Esophagus muscularis mucosa (tissue), 4 donors: Measurements from ENCODE around the gene SSBP2. TPM values are rescaled to one million over a fixed set of nuclear protein-coding genes. Genes with fewer than 3 reads are reported as not detected.

Experiments
- DNase-seq: peaks from one replicate; pipeline ENCODE4 v3.0.0-alpha.2; 2017; ENCODE audit errors: extremely low spot score
- H3K27ac ChIP-seq, 4 donors: fragments of 200-600 bp; sonication (generic); replicated peaks in 1 of 4; 1 replicate in 3 of 4; 2 replicates in 1 of 4; pipeline ENCODE4 v1.5.1; 2016 to 2019; ENCODE audit warnings: mild to moderate bottlenecking in 1 of 4
- H3K27me3 ChIP-seq, 4 donors: fragments of 200-600 bp; sonication (generic); one replicate each; pipeline versions ENCODE4 v1.5.1 to v1.6.0; 2016 to 2019
- H3K36me3 ChIP-seq, 4 donors: fragments of 200-600 bp; sonication (generic); one replicate each; pipeline ENCODE4 v1.5.1; 2016 to 2019
- H3K4me1 ChIP-seq, 4 donors: fragments of 200-600 bp; sonication (generic); one replicate each; pipeline ENCODE4 v1.5.1; 2016 to 2019
- H3K4me3 ChIP-seq, 4 donors: fragments of 200-600 bp; sonication (generic); 1 replicate in 2 of 4; 2 replicates in 2 of 4; pipeline ENCODE4 v1.5.1; 2016 to 2019; ENCODE audit warnings: mild to moderate bottlenecking in 4 of 4, moderate library complexity in 1 of 4
- H3K9me3 ChIP-seq, 4 donors: fragments of 200-600 bp; sonication (generic); 1 replicate in 3 of 4; 2 replicates in 1 of 4; pipeline ENCODE4 v1.5.1; 2016 to 2019
- EP300 ChIP-seq: sonication (generic); formaldehyde crosslinking; IDR thresholded peaks from one replicate; pipeline ENCODE4 v1.6.1; 2017; ENCODE audit warnings: antibody characterized with exemption
- POLR2A ChIP-seq: fragments of 450-650 bp; IDR thresholded peaks from one replicate; pipeline ENCODE4 v1.6.1; 2017; ENCODE audit warnings: antibody characterized with exemption, moderate library complexity, mild to moderate bottlenecking, low read depth
- POLR2AphosphoS5 ChIP-seq, 2 donors: sonication (generic); formaldehyde crosslinking; IDR thresholded peaks; one replicate each; pipeline ENCODE4 v1.6.1; 2017; ENCODE audit warnings: antibody characterized with exemption in 2 of 2
- WGBS: methylation state at CpG from one replicate; pipeline ENCODE4 v1.1.5; 2018; 5-methylcytosine and 5-hydroxymethylcytosine counted together
- intact Hi-C: fragments of 100-400 bp; cut with DNase I; formaldehyde crosslinking; loops from one replicate; pipeline ENCODE4 v1.15.1; 2023
- total RNA-seq, 4 donors: library from RNA; depleted of rRNA; stranded (reverse); fragments of >200 nt; gene quantifications; one replicate each; pipeline versions ENCODE4 v1.1.0 to v1.2.1, GENCODE V29; 2016
- TF ChIP-seq, protein P1 (sequence below), 3 experiments: fragments of 200-600 bp in 2 of 3; fragments of 450-650 bp in 1 of 3; sonication (generic) in 2 of 3; IDR thresholded peaks; one replicate each; pipeline ENCODE4 v1.5.1; 2017 to 2019; ENCODE audit warnings: antibody characterized with exemption in 3 of 3, mild to moderate bottlenecking in 2 of 3, moderate library complexity in 1 of 3

The SSBP2 gene
- total RNA-seq, result 10 to 100 TPM; 62.9 to 97.2 (median 74.2) TPM

DNA sequence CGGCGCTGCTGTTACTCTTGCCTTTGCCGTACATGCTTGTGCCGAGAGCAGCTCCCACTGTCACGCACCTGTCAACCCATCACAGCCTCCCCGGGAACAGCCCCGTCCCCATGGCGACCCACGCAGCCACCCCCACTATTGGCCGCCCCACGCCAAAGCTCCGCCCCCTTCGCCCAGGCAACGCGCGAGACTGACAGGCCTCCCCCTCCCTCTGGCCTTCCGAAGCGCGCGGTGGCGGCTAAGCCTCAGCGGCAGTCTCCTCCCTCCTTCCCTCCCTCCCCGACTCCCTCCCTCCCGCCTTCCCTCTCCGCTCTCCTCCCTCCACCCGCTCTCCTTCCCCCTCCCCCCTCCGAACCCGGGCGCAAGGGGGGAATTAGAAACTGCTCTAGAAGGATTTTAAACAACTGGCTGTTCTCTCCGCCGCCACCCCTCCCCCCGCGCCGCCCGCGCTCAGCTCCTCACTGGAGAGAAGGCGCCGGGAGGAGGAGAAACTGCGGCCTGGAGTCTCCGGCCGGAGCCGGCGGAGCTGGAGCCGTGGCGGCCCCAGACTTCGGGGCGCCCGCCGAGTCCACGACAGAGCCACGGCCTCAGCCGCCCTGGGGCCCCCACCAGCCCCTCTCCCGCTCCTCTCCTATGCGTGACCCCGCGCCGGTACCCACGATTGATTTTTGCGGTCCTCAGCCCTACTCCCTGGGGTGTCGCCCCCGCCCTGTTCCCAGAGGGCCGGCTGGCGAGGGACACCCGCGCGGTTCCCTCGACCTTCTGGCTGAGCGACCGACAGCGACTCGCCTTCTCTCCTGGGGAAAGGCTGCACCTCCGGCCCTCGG lies at the start of gene SSBP2:
Gene SSBP2, minus strand, starts transcription at position 89 of the 827 bp plus-strand sequence. Its CDS starts 55 bp downstream, at position 34.
- no peaks in the 10 kb centered on the region for H3K9me3 ChIP-seq
- H3K27ac ChIP-seq, result peak within 1 kb of the TSS; percentile 96 to 100 (median 98)
- H3K36me3 ChIP-seq, result no peaks in the 10 kb centered on the region
- H3K4me1 ChIP-seq, result peaks cover 35 to 81% (median 76%) of the 10 kb centered on the region in 4 donors
- no peaks in the 10 kb centered on the region for H3K27me3 ChIP-seq
- intact Hi-C loops, result loop anchor here (1.0 to 5.0 kb wide), 3 partner anchors 100 to 324 kb away; partner anchors contain the start of gene ATG10
- 0% methylated on average over 32 of the region's 73 CpGs for WGBS
- peak; percentile 100 for DNase-seq
- peak; percentile 87 to 88 for TF ChIP-seq POLR2AphosphoS5 (IDR thresholded peaks at IDR 0.05)
- TF ChIP-seq POLR2A, result peak; percentile 77
- TF ChIP-seq, protein P1, sequence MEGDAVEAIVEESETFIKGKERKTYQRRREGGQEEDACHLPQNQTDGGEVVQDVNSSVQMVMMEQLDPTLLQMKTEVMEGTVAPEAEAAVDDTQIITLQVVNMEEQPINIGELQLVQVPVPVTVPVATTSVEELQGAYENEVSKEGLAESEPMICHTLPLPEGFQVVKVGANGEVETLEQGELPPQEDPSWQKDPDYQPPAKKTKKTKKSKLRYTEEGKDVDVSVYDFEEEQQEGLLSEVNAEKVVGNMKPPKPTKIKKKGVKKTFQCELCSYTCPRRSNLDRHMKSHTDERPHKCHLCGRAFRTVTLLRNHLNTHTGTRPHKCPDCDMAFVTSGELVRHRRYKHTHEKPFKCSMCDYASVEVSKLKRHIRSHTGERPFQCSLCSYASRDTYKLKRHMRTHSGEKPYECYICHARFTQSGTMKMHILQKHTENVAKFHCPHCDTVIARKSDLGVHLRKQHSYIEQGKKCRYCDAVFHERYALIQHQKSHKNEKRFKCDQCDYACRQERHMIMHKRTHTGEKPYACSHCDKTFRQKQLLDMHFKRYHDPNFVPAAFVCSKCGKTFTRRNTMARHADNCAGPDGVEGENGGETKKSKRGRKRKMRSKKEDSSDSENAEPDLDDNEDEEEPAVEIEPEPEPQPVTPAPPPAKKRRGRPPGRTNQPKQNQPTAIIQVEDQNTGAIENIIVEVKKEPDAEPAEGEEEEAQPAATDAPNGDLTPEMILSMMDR (IDR thresholded peaks at IDR 0.05), result no peak
- TF ChIP-seq EP300, result peak; percentile 22
- peak within 1 kb of the TSS; percentile 87 to 93 (median 93) for H3K4me3 ChIP-seq

DNA sequence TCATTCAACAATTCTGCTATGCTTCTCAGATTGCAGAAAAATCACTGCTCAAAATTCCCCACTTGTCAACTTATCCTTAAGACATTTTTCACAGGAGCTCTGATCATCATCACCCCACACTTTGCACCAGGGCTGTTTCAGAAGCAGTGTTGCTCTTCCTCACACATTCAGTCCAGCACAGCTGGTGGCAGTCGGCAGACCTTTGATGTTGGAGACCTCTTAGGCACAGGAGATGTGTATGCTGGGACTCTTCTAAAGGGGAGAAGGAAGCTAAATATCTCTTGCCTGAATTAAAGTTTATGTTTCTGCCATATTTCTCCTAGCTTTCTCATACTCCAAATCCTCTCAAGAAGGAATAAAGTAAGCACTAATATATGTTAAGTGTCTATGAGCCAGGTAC lies 44.8 kb upstream of the SSBP2 start:
- Histone ChIP-seq H3K9me3 (no peaks in the 10 kb centered on the region), H3K27ac (no peak overlapping the region), H3K27me3 (no peaks in the 10 kb centered on the region), H3K4me3 (no peak overlapping the region), H3K36me3 (no peaks in the 10 kb centered on the region), H3K4me1 (peaks cover 0 to 2% (median under 1%) of the 10 kb centered on the region in 4 donors)
- no peak for DNase-seq
- 80% methylated on average over 1 of the region's 1 CpG for WGBS
- intact Hi-C loops, result no loop called here
- no peak for TF ChIP-seq POLR2AphosphoS5 (IDR thresholded peaks at IDR 0.05)
- TF ChIP-seq POLR2A, result no peak
- no peak for TF ChIP-seq EP300
- TF ChIP-seq, protein P1 (IDR thresholded peaks at IDR 0.05), result no peak

DNA sequence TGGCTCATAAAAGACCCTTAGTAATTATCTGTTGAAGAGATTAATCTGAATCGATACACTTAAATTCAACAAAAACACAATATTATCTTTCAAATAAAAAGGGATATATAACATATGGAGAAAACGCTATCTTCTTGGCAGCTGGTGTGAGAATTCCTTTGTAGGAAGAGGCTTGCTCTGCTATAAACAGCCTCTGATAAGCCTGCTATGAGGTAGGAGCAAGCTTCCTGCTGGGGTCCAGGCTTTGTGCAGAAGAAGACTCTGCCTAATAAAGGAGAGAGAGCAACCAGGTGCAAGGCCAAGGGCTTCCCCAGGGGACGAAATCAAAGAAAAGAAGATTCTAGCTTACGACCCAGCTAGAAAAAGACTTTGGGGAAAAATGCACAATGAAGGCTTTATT lies 43.3 kb upstream of the SSBP2 start:
- TF ChIP-seq, protein P1 (IDR thresholded peaks at IDR 0.05), result no peak
- TF ChIP-seq POLR2AphosphoS5 (IDR thresholded peaks at IDR 0.05) (no peak), POLR2A (no peak), EP300 (no peak)

DNA sequence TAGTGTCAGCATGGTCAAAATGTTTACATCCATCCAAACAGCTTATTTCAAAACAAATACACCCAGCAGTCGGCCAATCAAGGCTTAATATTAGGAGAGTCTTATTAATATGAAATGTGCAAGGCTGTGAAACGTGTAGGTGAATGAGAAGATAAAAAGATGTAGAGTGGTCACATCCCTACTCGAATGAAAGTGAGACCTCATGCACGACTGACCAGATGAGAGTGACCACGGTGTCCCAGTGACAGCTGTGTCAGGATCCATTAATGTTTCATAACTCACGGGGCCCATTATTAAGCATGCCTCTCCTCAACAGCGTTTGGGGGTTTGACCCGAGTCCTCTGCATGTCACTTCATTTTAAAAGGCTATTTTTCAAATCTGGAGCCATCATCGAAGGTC lies 39.4 kb upstream of the SSBP2 start:
- Histone ChIP-seq H3K9me3 (no peaks in the 10 kb centered on the region), H3K27me3 (no peaks in the 10 kb centered on the region), H3K27ac (no peak overlapping the region), H3K36me3 (no peaks in the 10 kb centered on the region), H3K4me3 (no peak overlapping the region), H3K4me1 (peaks cover 20 to 33% (median 32%) of the 10 kb centered on the region in 4 donors)
- intact Hi-C loops, result no loop called here
- DNase-seq, result no peak
- 90% methylated on average over 9 of the region's 9 CpGs for WGBS
- TF ChIP-seq EP300 (no peak), POLR2AphosphoS5 (IDR thresholded peaks at IDR 0.05) (no peak), POLR2A (no peak)
- TF ChIP-seq, protein P1 (IDR thresholded peaks at IDR 0.05), result no peak

More for the DNA sequence above, 43.3 kb upstream of the SSBP2 start:
- no peak overlapping the region for H3K4me3 ChIP-seq
- peaks cover 0 to 2% (median 1%) of the 10 kb centered on the region in 4 donors for H3K4me1 ChIP-seq
- no peak overlapping the region for H3K27ac ChIP-seq
- no peaks in the 10 kb centered on the region for H3K9me3 ChIP-seq
- intact Hi-C loops, result no loop called here
- no peaks in the 10 kb centered on the region for H3K36me3 ChIP-seq
- WGBS, result 69% methylated on average over 4 of the region's 4 CpGs
- DNase-seq, result no peak
- no peaks in the 10 kb centered on the region for H3K27me3 ChIP-seq
